ENCODE results near the gene TRMT44.
"Not testable (repeated sequence)": the region's sequence is repeated elsewhere in the genome, so short reads cannot be mapped to it uniquely, and the experiment has no call there.

TRMT44 gene, protein sequence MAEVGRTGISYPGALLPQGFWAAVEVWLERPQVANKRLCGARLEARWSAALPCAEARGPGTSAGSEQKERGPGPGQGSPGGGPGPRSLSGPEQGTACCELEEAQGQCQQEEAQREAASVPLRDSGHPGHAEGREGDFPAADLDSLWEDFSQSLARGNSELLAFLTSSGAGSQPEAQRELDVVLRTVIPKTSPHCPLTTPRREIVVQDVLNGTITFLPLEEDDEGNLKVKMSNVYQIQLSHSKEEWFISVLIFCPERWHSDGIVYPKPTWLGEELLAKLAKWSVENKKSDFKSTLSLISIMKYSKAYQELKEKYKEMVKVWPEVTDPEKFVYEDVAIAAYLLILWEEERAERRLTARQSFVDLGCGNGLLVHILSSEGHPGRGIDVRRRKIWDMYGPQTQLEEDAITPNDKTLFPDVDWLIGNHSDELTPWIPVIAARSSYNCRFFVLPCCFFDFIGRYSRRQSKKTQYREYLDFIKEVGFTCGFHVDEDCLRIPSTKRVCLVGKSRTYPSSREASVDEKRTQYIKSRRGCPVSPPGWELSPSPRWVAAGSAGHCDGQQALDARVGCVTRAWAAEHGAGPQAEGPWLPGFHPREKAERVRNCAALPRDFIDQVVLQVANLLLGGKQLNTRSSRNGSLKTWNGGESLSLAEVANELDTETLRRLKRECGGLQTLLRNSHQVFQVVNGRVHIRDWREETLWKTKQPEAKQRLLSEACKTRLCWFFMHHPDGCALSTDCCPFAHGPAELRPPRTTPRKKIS

GRCh38 chr4:8440492-8441311, at the start of gene TRMT44, which contains the start of gene ACOX3:
TRMT44 (plus strand) TSS chr4:8440777; CDS start chr4:8440823, 46 bp downstream.
ACOX3 (minus strand) TSS chr4:8440723; CDS start chr4:8416521, 24,202 bp downstream.
- peak; percentile 81 for DNase-seq

GRCh38 chr4:8391071-8391470, 49.5 kb upstream of the TRMT44 start:
- no peak for DNase-seq

DNA sequence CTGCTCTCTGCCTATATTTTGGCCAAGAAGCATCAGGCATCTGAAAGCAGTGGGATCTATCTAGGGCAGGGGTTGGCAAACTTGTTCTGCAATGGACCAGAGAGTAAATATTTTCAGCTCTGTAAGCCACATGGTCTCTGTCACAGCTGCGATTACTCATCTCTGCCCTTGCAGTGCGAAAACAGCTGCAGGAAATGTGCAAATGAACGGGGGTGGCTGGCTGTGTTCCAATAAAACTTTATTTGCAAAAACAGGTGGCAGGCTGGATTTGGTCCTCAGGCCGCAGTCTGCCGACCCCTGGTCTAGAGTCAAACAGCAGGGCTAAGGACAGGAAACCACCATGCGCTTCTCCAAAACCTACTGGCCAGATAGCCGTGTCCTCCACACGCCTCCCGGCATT, 48.6 kb upstream of the TRMT44 start:
- peak; percentile 6 for DNase-seq

GRCh38 chr4:8392591-8393190, 47.9 kb upstream of the TRMT44 start:
- DNase-seq, result no peak

DNA sequence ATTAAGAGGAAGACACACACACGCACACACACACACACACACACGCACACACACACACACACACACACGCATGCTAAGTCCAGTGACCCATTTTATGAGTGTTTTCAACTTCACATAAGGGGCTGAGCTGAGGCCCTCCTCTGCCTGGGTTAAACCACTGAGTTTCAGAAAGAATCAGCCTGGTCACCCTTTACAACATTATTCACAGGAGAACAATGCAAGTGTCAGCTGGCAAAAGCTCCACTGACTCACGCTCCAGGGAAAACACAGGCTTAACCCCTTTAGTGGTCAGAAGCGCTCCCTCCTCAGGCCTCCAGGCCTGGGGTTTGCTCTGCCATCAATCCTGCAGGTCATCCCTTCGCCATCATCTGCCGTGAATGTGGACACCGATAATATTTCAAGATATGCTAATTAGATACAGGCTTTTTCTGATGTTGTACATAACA, 47.0 kb upstream of the TRMT44 start:
- DNase-seq, result no peak

DNA sequence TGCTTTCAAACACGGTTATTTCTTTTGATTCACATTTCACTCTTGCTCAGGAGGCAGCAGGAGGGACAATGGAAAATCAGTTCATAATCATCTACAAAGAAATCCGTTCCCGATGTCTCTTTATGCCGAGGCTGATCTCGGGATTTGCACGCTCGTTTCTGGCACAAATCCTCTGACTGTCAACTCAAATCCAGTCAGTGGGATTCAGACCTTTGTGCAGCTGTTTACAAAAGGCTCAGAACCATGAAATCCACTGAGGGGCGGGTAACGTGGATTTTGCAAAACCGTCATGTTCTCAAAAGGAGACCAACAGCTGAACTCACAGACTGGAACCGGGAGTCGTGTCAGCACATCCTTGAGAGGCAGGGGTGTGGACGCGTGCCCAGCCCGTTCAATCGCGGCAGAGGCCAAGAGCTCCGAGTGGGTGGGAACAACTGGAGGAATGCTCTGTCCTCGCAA, 46.5 kb upstream of the TRMT44 start:
- peak; percentile 46 for DNase-seq

GRCh38 chr4:8394806-8395205, 45.8 kb upstream of the TRMT44 start:
- DNase-seq, result no peak

GRCh38 chr4:8395504-8396296, 44.9 kb upstream of the TRMT44 start:
- no peak for DNase-seq

GRCh38 chr4:8396762-8397406, 43.7 kb upstream of the TRMT44 start:
- DNase-seq, result no peak

DNA sequence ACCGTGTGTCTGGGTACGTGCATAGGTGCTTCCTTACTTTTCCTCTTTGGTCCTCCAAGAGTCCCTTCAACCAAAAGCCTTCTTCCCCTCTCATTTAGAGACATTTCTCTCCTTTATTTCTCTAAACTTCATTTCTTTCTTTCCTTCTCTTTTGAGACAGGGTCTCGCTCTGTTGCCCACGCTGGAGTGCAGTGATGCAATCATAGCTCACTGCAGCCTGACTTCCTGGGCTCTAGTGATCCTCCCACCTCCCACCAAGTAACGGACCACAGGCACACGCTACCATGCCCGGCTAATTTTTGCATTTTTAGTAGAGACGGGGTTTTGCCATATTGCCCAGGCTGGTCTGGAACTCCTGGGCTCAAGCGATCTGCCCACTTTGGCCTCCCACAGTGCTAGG, 42.2 kb upstream of the TRMT44 start:
- no peak for DNase-seq

DNA sequence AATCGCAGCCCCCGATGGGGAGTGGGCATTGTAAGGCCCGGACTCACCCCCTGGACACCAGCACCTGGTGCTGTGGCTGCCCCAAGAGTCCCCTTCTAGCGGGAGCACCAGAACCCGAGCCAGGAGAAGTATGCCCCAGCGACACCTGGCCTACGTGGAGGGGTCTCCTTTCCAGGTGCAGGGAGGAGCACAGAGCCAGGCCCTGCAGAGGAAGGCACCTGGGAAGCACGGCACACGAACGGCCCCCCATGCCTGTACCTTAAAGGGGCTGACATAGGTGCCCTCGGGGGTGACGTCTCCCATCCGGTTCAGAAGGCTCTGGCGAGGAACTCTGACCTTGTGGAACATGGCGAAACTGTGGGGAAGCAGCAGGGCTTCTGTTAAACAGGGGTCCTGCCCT, 41.3 kb upstream of the TRMT44 start:
- no peak for DNase-seq

- no peak for DNase-seq
Measured at GRCh38 chr4:8400632-8401325, 39.8 kb upstream of the TRMT44 start.

GRCh38 chr4:8401665-8402064, 38.9 kb upstream of the TRMT44 start:
- DNase-seq, result no peak

DNA sequence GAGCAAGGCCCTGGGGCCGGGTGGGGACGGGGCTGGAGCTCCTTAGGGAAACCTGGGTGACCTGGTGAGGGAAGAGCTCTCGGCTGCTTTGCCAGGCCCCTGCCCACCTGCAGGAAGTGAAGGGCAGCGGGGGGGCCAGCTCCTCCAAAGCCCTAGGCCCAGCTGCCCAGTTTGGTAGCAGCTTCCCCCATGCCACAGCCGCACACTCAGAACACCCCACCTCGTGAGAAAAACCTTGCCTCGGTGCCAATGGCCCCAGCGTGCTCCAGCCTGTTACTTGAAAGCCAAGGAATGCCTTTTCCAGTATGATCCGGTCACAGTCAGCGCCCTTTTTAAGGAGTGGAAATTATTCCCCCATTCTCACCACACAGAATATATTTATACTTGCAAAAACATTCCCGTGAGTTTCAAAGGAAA, 38.4 kb upstream of the TRMT44 start:
- no peak for DNase-seq

GRCh38 chr4:8402640-8403039, 37.9 kb upstream of the TRMT44 start:
- no peak for DNase-seq

DNA sequence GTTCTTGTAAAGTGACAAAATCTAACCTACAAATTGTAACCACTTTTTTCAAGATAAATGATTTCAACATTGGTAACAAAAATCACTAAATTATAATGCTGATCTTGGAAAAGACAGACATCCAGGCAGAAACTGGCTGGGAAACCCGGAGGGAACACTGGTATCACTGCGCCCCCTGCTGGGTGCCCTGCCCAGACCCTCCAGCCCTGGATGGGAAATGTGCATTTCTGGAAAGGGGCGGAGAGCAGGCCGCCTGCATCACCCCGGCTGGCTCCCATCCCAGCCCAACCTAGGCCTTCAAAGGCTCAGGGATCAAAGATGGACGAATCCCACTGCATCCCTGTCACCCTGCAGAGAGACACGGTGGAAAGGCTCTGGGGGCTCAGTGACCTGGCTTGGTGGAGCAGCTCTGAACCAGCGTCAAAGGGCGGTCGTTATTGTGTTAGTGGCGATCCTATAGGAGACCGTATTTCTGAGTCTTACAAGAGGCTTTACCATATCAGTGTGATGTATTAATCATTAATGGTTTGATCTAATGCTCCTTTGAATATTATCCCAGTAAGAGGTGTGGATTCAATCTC, 37.3 kb upstream of the TRMT44 start:
- DNase-seq, result peak; percentile 33

DNA sequence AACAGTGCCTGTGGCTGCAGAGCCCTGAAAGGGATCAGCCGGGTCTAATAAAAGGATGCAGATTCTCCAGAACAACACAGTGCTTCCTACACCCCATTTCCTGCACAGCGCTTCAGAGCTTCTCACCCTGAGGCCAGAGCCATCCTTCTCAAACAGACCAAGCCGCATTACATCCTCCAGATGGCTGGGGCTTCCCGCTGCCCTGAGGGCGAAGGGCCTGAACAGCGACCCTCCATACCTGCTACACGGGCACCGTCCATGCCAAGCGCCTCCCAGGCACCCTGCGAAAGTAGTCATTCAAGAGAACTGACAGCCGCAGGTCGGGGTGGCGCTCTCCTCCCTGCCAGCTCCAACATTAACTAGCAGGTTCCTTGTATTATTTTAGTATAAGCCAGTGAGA, 36.6 kb upstream of the TRMT44 start:
- no peak for DNase-seq

DNA sequence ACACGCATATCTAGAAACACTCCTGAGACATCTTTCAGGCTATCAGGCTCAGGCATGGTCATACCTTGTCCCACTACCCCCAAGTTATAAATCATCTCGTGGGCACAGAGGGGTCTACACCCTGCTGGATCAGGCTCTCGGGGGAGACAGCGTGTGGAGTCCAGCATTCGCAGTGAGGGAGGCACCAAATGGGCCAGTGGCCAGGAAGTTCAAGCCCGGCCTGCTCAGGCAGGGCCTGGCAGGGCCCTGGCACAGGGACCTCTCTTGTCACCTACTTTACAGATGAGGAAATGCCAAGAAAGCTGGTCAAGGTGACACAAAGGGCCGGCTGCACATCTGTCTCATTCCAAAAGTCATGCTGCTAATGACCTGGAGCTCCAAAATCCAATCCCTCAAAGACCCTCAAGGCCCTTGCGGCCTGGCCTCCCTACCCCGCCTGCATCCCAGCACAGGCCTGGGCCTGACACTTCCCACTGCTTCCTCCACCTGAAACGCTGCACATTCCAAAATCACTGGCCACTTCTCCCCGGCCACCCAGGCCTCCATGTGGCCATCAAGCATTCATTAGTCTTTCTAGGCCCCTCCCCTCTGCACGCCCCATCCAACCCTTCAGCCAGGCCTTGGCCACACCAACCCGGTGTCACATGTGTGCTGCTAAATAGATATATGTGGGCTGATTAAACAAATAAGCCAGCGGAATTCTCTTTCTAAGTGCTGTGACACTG, 35.6 kb upstream of the TRMT44 start:
- no peak for DNase-seq

DNA sequence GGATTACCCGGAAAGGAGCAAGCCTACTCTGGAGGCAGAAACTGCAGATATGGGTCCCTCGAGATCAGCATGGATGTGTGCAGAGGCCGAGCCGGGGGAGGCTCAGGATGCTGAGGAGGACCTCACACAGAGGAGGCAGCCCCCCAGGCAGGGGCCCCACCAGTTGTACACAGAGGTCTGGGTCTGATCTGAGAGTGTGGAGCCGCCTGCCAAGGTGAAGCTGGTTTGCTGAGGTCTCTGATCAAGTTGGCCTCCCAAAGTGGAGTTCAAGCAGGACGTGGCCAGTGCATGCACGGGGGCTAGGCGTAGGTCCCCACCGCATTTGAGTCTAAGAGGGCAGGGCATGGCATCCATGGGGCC, 35.1 kb upstream of the TRMT44 start:
- no peak for DNase-seq

- DNase-seq, result not testable (repeated sequence)
Measured at GRCh38 chr4:8406887-8407286, 33.7 kb upstream of the TRMT44 start.
